Panc1 (cell line): ENCODE data around the gene CLCN2.

Experiments
- POLR2AphosphoS5 ChIP-seq: IDR thresholded peaks from 2 replicates; pipeline ENCODE4 v1.6.1; 2012; ENCODE audit warnings: mild to moderate bottlenecking, low read depth, low read length, moderate library complexity
- REST ChIP-seq, 2 experiments: IDR thresholded peaks; 2 replicates each; pipeline ENCODE4 v1.6.1; 2011 to 2012; ENCODE audit warnings: low read depth in 2 of 2, control low read depth in 1 of 2, low read length in 1 of 2, mild to moderate bottlenecking in 1 of 2, moderate library complexity in 1 of 2; ENCODE audit not compliant: insufficient read depth in 1 of 2
- SIN3A ChIP-seq: IDR thresholded peaks from 2 replicates; pipeline ENCODE4 v1.6.1; 2012; ENCODE audit warnings: low read depth, mild to moderate bottlenecking, low read length, moderate library complexity, borderline replicate concordance; ENCODE audit not compliant: insufficient read depth
- TCF7L2 ChIP-seq: IDR thresholded peaks from 2 replicates; pipeline ENCODE4 v1.6.1; 2011; ENCODE audit warnings: mild to moderate bottlenecking, low read depth, low read length, inconsistent platforms
- TF ChIP-seq, protein P1 (sequence below): fragments of 450-650 bp; IDR thresholded peaks from 2 replicates; pipeline ENCODE4 v1.5.1; 2017; ENCODE audit warnings: mild to moderate bottlenecking

DNA sequence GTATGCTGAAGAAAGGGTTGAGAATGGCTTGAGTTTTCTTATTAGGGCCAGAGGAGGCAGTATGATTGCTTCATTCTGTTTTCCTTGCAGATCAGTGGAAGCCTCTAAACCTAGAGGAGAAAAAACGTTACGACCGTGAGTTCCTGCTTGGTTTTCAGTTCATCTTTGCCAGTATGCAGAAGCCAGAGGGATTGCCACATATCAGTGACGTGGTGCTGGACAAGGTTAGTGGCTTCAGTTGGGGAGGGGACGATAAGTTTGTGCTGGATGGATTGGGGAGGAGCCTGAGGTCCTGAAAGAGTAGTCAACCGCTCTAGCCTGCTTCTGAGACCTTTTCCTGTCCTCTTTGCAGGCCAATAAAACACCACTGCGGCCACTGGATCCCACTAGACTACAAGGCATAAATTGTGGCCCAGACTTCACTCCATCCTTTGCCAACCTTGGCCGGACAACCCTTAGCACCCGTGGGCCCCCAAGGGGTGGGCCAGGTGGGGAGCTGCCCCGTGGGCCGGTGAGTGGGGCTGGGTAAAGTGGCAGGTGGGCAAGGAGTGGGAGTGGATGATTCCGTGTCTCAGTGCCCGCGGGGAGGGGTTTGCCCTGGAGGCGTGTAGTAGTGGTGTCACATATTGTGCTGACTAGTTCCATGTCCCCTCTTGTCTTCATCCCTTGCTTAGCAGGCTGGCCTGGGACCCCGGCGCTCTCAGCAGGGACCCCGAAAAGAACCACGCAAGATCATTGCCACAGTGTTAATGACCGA, 38.5 kb downstream of the CLCN2 start:
- TF ChIP-seq, protein P1, sequence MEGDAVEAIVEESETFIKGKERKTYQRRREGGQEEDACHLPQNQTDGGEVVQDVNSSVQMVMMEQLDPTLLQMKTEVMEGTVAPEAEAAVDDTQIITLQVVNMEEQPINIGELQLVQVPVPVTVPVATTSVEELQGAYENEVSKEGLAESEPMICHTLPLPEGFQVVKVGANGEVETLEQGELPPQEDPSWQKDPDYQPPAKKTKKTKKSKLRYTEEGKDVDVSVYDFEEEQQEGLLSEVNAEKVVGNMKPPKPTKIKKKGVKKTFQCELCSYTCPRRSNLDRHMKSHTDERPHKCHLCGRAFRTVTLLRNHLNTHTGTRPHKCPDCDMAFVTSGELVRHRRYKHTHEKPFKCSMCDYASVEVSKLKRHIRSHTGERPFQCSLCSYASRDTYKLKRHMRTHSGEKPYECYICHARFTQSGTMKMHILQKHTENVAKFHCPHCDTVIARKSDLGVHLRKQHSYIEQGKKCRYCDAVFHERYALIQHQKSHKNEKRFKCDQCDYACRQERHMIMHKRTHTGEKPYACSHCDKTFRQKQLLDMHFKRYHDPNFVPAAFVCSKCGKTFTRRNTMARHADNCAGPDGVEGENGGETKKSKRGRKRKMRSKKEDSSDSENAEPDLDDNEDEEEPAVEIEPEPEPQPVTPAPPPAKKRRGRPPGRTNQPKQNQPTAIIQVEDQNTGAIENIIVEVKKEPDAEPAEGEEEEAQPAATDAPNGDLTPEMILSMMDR: no peak
- TF ChIP-seq POLR2AphosphoS5 (no peak), SIN3A (no peak), REST (IDR thresholded peaks at IDR 0.05; ENCODE audit: insufficient read depth in 1 of 2, low read depth in 2 of 2, low read length in 1 of 2) (no peak), TCF7L2 (no peak)
